ENCODE data around the gene PPOX. TPM values are rescaled to one million over a fixed set of nuclear protein-coding genes. Genes with fewer than 3 reads are reported as not detected.

Gene PPOX
- total RNA-seq, 1 experiment from 2014 or later, result 25.4 TPM

GRCh38 chr1:161196111-161196510, 29.9 kb downstream of the PPOX start:
- ChIA-PET POLR2A (no interaction called here), CTCF (interaction anchor here (1.0 kb wide), 1 partner anchor 29 kb away, joined by 3 read pairs; no protein-coding TSS in a partner anchor)
- H3K4me3 ChIP-seq (ENCODE audit: low read depth, low read length), result no peak overlapping the region
- DNase-seq, result no peak
- H3K36me3 ChIP-seq (ENCODE audit: control insufficient read depth, insufficient read depth, low read length), result no peaks in the 10 kb centered on the region
- H3K4me3 Mint-ChIP-seq (ENCODE audit: unreplicated experiment), result no peak overlapping the region
- no peaks in the 10 kb centered on the region for H3K9me3 Mint-ChIP-seq (ENCODE audit: unreplicated experiment)
- H3K4me1 Mint-ChIP-seq (ENCODE audit: low read depth, unreplicated experiment), result peaks cover 18% of the 10 kb centered on the region
- H3K4me1 ChIP-seq, result no peaks in the 10 kb centered on the region; the same call in 1 of the 2 replicates
- H3K36me3 Mint-ChIP-seq (ENCODE audit: insufficient read depth, unreplicated experiment), result no peaks in the 10 kb centered on the region
- intact Hi-C loops (cut with micrococcal nuclease; ENCODE audit: unreplicated experiment), result no loop called here
- no peaks in the 10 kb centered on the region for H3K9me3 ChIP-seq
- H3K27me3 Mint-ChIP-seq (ENCODE audit: insufficient read depth, unreplicated experiment), result no peaks in the 10 kb centered on the region
- no TSS peak for BruUV-seq (replicated peaks)
- TF ChIP-seq, protein P1, sequence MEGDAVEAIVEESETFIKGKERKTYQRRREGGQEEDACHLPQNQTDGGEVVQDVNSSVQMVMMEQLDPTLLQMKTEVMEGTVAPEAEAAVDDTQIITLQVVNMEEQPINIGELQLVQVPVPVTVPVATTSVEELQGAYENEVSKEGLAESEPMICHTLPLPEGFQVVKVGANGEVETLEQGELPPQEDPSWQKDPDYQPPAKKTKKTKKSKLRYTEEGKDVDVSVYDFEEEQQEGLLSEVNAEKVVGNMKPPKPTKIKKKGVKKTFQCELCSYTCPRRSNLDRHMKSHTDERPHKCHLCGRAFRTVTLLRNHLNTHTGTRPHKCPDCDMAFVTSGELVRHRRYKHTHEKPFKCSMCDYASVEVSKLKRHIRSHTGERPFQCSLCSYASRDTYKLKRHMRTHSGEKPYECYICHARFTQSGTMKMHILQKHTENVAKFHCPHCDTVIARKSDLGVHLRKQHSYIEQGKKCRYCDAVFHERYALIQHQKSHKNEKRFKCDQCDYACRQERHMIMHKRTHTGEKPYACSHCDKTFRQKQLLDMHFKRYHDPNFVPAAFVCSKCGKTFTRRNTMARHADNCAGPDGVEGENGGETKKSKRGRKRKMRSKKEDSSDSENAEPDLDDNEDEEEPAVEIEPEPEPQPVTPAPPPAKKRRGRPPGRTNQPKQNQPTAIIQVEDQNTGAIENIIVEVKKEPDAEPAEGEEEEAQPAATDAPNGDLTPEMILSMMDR (IDR thresholded peaks at IDR 0.05; ENCODE audit: insufficient read depth in 1 of 2, low read depth in 1 of 2, low read length in 1 of 2, severe bottlenecking in 1 of 2, unreplicated experiment in 1 of 2), result no peak
- H3K27me3 ChIP-seq (replicated peaks; ENCODE audit: control insufficient read depth, insufficient read depth, low read length), result no peaks in the 10 kb centered on the region
- H3K27ac Mint-ChIP-seq (ENCODE audit: unreplicated experiment), result no peak overlapping the region

- Mint-ChIP-seq H3K9me3 (ENCODE audit: unreplicated experiment) (no peaks in the 10 kb centered on the region), H3K36me3 (ENCODE audit: insufficient read depth, unreplicated experiment) (peaks cover under 1% of the 10 kb centered on the region), H3K27me3 (ENCODE audit: insufficient read depth, unreplicated experiment) (no peaks in the 10 kb centered on the region), H3K4me1 (ENCODE audit: low read depth, unreplicated experiment) (peaks cover 25% of the 10 kb centered on the region), H3K4me3 (ENCODE audit: unreplicated experiment) (no peak overlapping the region), H3K27ac (ENCODE audit: unreplicated experiment) (no peak overlapping the region)
- POLR2A ChIA-PET, result no interaction called here
- DNase-seq, result no peak
- TF ChIP-seq, protein P1 (IDR thresholded peaks at IDR 0.05; ENCODE audit: insufficient read depth in 1 of 2, low read depth in 1 of 2, low read length in 1 of 2, severe bottlenecking in 1 of 2, unreplicated experiment in 1 of 2), result no peak
- H3K9me3 ChIP-seq, result no peaks in the 10 kb centered on the region
- CTCF ChIA-PET, result interaction anchor here (0.7 to 1.0 kb wide), 3 partner anchors 20 to 196 kb away, joined by 3 to 4 read pairs (median 4); partner anchors contain the start of gene B4GALT3
- intact Hi-C loops (cut with micrococcal nuclease; ENCODE audit: unreplicated experiment), result no loop called here
- H3K4me3 ChIP-seq (ENCODE audit: low read depth, low read length), result no peak overlapping the region
- H3K36me3 ChIP-seq (ENCODE audit: control insufficient read depth, insufficient read depth, low read length), result no peaks in the 10 kb centered on the region
- H3K27me3 ChIP-seq (replicated peaks; ENCODE audit: control insufficient read depth, insufficient read depth, low read length), result no peaks in the 10 kb centered on the region
- peaks cover 6% of the 10 kb centered on the region; the same call in 1 of the 2 replicates for H3K4me1 ChIP-seq
- BruUV-seq (replicated peaks), result no TSS peak
Observed at GRCh38 chr1:161196521-161197451, 30.6 kb downstream of the PPOX start.

DNA sequence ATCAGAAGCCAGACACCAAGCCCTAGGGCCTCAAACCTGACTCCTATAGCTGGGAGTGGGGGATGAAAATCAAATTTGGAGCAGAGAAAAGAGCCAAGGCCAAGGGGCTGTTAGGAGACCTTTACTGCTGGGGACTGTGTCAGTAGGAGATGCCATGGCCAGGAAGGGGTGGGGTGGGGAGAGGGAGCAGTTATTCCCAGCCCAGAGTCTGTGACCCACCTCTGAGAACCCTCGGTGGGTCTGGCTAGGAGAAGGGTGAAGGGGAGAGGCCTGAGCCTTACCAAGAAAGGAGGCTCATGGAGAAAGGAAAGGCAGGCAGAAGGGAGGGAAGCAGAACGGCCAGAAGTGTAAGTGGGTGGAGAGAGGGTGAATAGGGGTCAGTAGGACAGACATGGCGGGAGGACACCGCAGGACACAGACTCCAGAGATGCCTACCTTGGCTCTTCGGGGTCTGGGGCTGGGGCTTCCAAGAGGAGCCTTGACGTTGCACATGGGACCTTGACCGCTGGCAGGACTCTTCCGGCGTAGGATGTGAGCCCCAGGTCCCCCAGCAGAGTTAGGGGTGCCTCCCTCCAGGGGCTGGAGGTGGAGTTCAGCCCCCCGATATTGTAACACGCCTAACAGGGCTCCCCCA, 31.5 kb downstream of the PPOX start:
- Mint-ChIP-seq H3K27me3 (ENCODE audit: insufficient read depth, unreplicated experiment) (no peaks in the 10 kb centered on the region), H3K27ac (ENCODE audit: unreplicated experiment) (no peak overlapping the region), H3K4me3 (ENCODE audit: unreplicated experiment) (no peak overlapping the region), H3K9me3 (ENCODE audit: unreplicated experiment) (no peaks in the 10 kb centered on the region), H3K4me1 (ENCODE audit: low read depth, unreplicated experiment) (peaks cover 23% of the 10 kb centered on the region), H3K36me3 (ENCODE audit: insufficient read depth, unreplicated experiment) (peaks cover 9% of the 10 kb centered on the region)
- intact Hi-C loops (cut with micrococcal nuclease; ENCODE audit: unreplicated experiment), result no loop called here
- no peak for DNase-seq
- no TSS peak for BruUV-seq (replicated peaks)
- POLR2A ChIA-PET, result no interaction called here
- H3K36me3 ChIP-seq (ENCODE audit: control insufficient read depth, insufficient read depth, low read length), result no peaks in the 10 kb centered on the region
- no peaks in the 10 kb centered on the region for H3K9me3 ChIP-seq
- H3K4me3 ChIP-seq (ENCODE audit: low read depth, low read length), result no peak overlapping the region
- TF ChIP-seq, protein P1 (IDR thresholded peaks at IDR 0.05; ENCODE audit: insufficient read depth in 1 of 2, low read depth in 1 of 2, low read length in 1 of 2, severe bottlenecking in 1 of 2, unreplicated experiment in 1 of 2), result no peak
- CTCF ChIA-PET, result interaction anchor here (0.7 kb wide), 2 partner anchors 20 to 195 kb away, joined by 4 read pairs; partner anchors contain the start of gene B4GALT3
- peaks cover 6% of the 10 kb centered on the region; the same call in 1 of the 2 replicates for H3K4me1 ChIP-seq
- H3K27me3 ChIP-seq (replicated peaks; ENCODE audit: control insufficient read depth, insufficient read depth, low read length), result no peaks in the 10 kb centered on the region
